GM12864 (cell line): ENCODE data around the gene PAX5.

ENCODE experiments used
- DNase-seq: peaks from one replicate; pipeline ENCODE4 v3.0.0-alpha.2; 2011; ENCODE audit warnings: low read depth
- H3K4me3 ChIP-seq: 2 replicates; pipeline ENCODE4 v1.5.1; 2011; ENCODE audit warnings: mild to moderate bottlenecking, low read depth, low read length, control low read depth
- CTCF ChIP-seq: IDR thresholded peaks from 2 replicates; pipeline ENCODE4 v1.5.1; 2011; ENCODE audit warnings: low read depth, mild to moderate bottlenecking, moderate library complexity, low read length, control low read depth, inconsistent platforms; ENCODE audit errors: missing control alignments

Gene PAX5

GRCh38 chr9:37031902-37032301 is 2.2 kb downstream of the PAX5 start:
- no peak for DNase-seq
- TF ChIP-seq CTCF = no peak
- H3K4me3 ChIP-seq = peak overlapping the region; percentile 62

GRCh38 chr9:37031081-37031480 is 3.0 kb downstream of the PAX5 start:
- H3K4me3 ChIP-seq = peak overlapping the region; percentile 62; the same call in 1 of the 2 replicates
- TF ChIP-seq CTCF = no peak
- no peak for DNase-seq

- TF ChIP-seq CTCF = no peak
- peak overlapping the region; percentile 62 for H3K4me3 ChIP-seq
- DNase-seq = no peak
Observed at GRCh38 chr9:37030611-37030939, 3.5 kb downstream of the PAX5 start.

GRCh38 chr9:37029776-37030610 is 4.1 kb downstream of the PAX5 start:
- DNase-seq = no peak
- H3K4me3 ChIP-seq = peak overlapping the region; percentile 62

GRCh38 chr9:37029304-37029775 is 4.7 kb downstream of the PAX5 start:
- TF ChIP-seq CTCF = peak; percentile 2
- no peak for DNase-seq
- peak overlapping the region; percentile 62 for H3K4me3 ChIP-seq

More at GRCh38 chr9:37029776-37030610, 4.1 kb downstream of the PAX5 start:
- TF ChIP-seq CTCF = no peak

- DNase-seq = no peak
- TF ChIP-seq CTCF = no peak
- peak overlapping the region; percentile 62 for H3K4me3 ChIP-seq
Observed at GRCh38 chr9:37028420-37029031, 5.5 kb downstream of the PAX5 start.
